ENCODE results near the gene ARHGAP6. TPM values are rescaled to one million over a fixed set of nuclear protein-coding genes. Genes with fewer than 3 reads are reported as not detected.

ARHGAP6 gene
- total and polyA plus RNA-seq, 2 experiments from 2014 or later = 0.26 to 0.59 TPM

DNA sequence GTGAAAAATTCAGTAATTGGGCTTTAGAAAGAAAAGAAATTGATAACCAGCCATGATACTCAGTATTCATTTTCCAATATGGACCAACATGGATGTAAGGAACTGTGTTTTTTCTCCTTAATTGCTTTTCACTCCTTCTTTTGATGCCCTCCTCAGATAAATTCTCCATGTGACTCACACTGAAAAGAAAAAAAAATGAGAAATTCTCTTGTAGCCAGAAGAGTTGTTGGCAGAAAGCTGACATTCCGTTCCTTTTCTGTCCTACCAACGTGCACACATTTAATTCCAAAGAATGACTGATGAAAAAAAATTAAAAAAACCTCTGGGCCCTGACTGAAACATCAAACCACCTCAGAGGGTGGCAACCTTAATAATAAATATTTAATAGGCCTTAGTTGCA, 219.4 kb downstream of the ARHGAP6 start (continued):
- TF ChIP-seq, protein P1, sequence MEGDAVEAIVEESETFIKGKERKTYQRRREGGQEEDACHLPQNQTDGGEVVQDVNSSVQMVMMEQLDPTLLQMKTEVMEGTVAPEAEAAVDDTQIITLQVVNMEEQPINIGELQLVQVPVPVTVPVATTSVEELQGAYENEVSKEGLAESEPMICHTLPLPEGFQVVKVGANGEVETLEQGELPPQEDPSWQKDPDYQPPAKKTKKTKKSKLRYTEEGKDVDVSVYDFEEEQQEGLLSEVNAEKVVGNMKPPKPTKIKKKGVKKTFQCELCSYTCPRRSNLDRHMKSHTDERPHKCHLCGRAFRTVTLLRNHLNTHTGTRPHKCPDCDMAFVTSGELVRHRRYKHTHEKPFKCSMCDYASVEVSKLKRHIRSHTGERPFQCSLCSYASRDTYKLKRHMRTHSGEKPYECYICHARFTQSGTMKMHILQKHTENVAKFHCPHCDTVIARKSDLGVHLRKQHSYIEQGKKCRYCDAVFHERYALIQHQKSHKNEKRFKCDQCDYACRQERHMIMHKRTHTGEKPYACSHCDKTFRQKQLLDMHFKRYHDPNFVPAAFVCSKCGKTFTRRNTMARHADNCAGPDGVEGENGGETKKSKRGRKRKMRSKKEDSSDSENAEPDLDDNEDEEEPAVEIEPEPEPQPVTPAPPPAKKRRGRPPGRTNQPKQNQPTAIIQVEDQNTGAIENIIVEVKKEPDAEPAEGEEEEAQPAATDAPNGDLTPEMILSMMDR (conservative IDR thresholded peaks at IDR 0.05; ENCODE audit: low read depth in 2 of 2) = no peak
- TF ChIP-seq JUNB (IDR thresholded peaks at IDR 0.05; ENCODE audit: unreplicated experiment) = no peak

DNA sequence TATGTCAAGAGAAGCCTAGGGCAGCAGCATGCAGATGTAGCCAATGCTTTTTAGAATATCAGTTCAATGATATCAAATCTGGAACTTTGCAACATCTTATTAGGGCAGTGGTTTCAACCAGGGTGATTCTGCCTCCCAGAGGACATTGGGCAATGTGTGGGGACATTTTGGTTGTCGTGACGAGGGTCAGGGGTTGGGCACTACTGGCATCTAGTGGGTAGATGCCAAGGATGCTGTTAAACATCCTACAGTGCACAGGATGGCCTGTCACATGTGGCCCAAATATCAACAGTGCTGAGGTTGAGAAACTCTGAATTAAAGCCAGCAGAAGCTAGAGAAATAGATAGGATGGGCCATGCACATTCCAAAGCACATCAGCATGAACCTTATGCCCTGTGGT, 220.2 kb downstream of the ARHGAP6 start:
- Histone ChIP-seq H3K36me3 (ENCODE audit: insufficient read depth) (no peaks in the 10 kb centered on the region), H3K27ac (ENCODE audit: low read depth) (no peak overlapping the region), H3K27me3 (ENCODE audit: insufficient read depth) (no peaks in the 10 kb centered on the region), H3K4me1 (ENCODE audit: insufficient read depth) (no peaks in the 10 kb centered on the region), H3K4me3 (no peak overlapping the region), H2AFZ (no peak overlapping the region), H3F3A (replicated peaks; ENCODE audit: low read depth) (no peaks in the 10 kb centered on the region), H3K4me2 (no peak overlapping the region), H3K79me2 (replicated peaks; ENCODE audit: insufficient read depth) (no peaks in the 10 kb centered on the region), H4K20me1 (replicated peaks; ENCODE audit: insufficient read depth) (no peaks in the 10 kb centered on the region), H3K9me2 (ENCODE audit: insufficient read depth) (no peaks in the 10 kb centered on the region)
- TF ChIP-seq, protein P1 (conservative IDR thresholded peaks at IDR 0.05; ENCODE audit: low read depth in 2 of 2) = 0 out of 4 replicates have a peak, but pooled peaks of 1 of the 2 experiments have one; percentile 5
- TF ChIP-seq, protein P2, sequence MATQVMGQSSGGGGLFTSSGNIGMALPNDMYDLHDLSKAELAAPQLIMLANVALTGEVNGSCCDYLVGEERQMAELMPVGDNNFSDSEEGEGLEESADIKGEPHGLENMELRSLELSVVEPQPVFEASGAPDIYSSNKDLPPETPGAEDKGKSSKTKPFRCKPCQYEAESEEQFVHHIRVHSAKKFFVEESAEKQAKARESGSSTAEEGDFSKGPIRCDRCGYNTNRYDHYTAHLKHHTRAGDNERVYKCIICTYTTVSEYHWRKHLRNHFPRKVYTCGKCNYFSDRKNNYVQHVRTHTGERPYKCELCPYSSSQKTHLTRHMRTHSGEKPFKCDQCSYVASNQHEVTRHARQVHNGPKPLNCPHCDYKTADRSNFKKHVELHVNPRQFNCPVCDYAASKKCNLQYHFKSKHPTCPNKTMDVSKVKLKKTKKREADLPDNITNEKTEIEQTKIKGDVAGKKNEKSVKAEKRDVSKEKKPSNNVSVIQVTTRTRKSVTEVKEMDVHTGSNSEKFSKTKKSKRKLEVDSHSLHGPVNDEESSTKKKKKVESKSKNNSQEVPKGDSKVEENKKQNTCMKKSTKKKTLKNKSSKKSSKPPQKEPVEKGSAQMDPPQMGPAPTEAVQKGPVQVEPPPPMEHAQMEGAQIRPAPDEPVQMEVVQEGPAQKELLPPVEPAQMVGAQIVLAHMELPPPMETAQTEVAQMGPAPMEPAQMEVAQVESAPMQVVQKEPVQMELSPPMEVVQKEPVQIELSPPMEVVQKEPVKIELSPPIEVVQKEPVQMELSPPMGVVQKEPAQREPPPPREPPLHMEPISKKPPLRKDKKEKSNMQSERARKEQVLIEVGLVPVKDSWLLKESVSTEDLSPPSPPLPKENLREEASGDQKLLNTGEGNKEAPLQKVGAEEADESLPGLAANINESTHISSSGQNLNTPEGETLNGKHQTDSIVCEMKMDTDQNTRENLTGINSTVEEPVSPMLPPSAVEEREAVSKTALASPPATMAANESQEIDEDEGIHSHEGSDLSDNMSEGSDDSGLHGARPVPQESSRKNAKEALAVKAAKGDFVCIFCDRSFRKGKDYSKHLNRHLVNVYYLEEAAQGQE (IDR thresholded peaks at IDR 0.05; ENCODE audit: unreplicated experiment) = no peak
- DNase-seq (ENCODE audit: low spot score) = no peak
- Mint-ChIP-seq H3K4me1 (peaks cover 7% of the 10 kb centered on the region; the same call in 2 of the 3 replicates), H3K4me3 (no peak overlapping the region), H3K27ac (no peak overlapping the region), H3K9me3 (no peaks in the 10 kb centered on the region), H3K36me3 (ENCODE audit: low read depth) (no peaks in the 10 kb centered on the region), H3K27me3 (ENCODE audit: insufficient read depth, low read depth, poor library complexity) (peaks cover 1% of the 10 kb centered on the region)
- ATAC-seq = no peak

DNA sequence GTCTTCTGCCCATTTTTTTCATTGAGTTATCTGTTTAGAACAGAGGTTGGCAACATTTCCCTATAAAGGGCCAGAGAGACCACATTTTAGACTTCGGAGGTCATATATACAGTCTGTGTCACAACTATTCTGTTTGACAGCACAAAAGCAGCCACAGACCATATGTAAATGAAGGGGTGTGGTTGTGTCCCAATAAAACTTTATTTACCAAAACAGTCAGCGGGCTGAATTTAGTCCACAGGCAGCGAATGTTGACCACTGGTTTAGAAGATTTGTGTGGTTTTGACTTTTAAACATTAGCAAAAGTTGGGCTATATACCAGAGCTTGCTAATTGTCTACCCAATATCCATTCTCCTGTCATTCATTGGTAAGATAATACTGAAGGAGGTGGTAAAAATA, 221.7 kb downstream of the ARHGAP6 start:
- Mint-ChIP-seq H3K27ac (no peak overlapping the region), H3K4me1 (no peaks in the 10 kb centered on the region), H3K4me3 (no peak overlapping the region), H3K27me3 (ENCODE audit: insufficient read depth, low read depth, poor library complexity) (peaks cover 1% of the 10 kb centered on the region), H3K9me3 (no peaks in the 10 kb centered on the region), H3K36me3 (ENCODE audit: low read depth) (no peaks in the 10 kb centered on the region)
- H3F3A ChIP-seq (replicated peaks; ENCODE audit: low read depth) = no peaks in the 10 kb centered on the region
- no peaks in the 10 kb centered on the region for H3K79me2 ChIP-seq (replicated peaks; ENCODE audit: insufficient read depth)
- H4K20me1 ChIP-seq (replicated peaks; ENCODE audit: insufficient read depth) = no peaks in the 10 kb centered on the region
- no peak overlapping the region for H2AFZ ChIP-seq
- H3K4me2 ChIP-seq = no peak overlapping the region
- ATAC-seq = no peak
- H3K36me3 ChIP-seq (ENCODE audit: insufficient read depth) = no peaks in the 10 kb centered on the region
- no peaks in the 10 kb centered on the region for H3K27me3 ChIP-seq (ENCODE audit: insufficient read depth)
- no peaks in the 10 kb centered on the region for H3K4me1 ChIP-seq (ENCODE audit: insufficient read depth)
- no peak overlapping the region for H3K27ac ChIP-seq (ENCODE audit: low read depth)
- no peaks in the 10 kb centered on the region for H3K9me2 ChIP-seq (ENCODE audit: insufficient read depth)
- no peak for DNase-seq (ENCODE audit: low spot score)
- no peak overlapping the region for H3K4me3 ChIP-seq
- TF ChIP-seq JUNB (IDR thresholded peaks at IDR 0.05; ENCODE audit: unreplicated experiment) (no peak), EZH2phosphoT487 (IDR thresholded peaks at IDR 0.05; ENCODE audit: unreplicated experiment) (no peak), NANOG (IDR thresholded peaks at IDR 0.05; ENCODE audit: borderline replicate concordance) (no peak), EZH2 (IDR thresholded peaks at IDR 0.05; ENCODE audit: low read depth, unreplicated experiment) (no peak), CREB1 (CRISPR knock-in tag; IDR thresholded peaks at IDR 0.05; ENCODE audit: low read depth) (no peak), ZNF114 (CRISPR knock-in tag; IDR thresholded peaks at IDR 0.05) (no peak)
- TF ChIP-seq, protein P2 (IDR thresholded peaks at IDR 0.05; ENCODE audit: unreplicated experiment) = no peak
- TF ChIP-seq, protein P3, sequence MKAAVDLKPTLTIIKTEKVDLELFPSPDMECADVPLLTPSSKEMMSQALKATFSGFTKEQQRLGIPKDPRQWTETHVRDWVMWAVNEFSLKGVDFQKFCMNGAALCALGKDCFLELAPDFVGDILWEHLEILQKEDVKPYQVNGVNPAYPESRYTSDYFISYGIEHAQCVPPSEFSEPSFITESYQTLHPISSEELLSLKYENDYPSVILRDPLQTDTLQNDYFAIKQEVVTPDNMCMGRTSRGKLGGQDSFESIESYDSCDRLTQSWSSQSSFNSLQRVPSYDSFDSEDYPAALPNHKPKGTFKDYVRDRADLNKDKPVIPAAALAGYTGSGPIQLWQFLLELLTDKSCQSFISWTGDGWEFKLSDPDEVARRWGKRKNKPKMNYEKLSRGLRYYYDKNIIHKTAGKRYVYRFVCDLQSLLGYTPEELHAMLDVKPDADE (IDR thresholded peaks at IDR 0.05) = no peak
